CD14-positive monocyte (primary cell): ENCODE data around the gene CAPN9. TPM values are rescaled to one million over a fixed set of nuclear protein-coding genes. Genes with fewer than 3 reads are reported as not detected.

Source experiments
- DNase-seq, 3 donors: peaks; one replicate each; pipeline ENCODE4 v3.0.0-alpha.2; 2011 to 2022
- H2AFZ ChIP-seq: 2 replicates; pipeline ENCODE4 v1.6.0; 2012; ENCODE audit warnings: mild to moderate bottlenecking, low read depth, low read length, inconsistent platforms; ENCODE audit not compliant: insufficient read depth, poor library complexity, severe bottlenecking
- H3K27ac ChIP-seq, 2 donors: 1 replicate in 1 of 2; 2 replicates in 1 of 2; pipeline ENCODE4 v1.5.1; 2012 to 2013; ENCODE audit warnings: low read length in 2 of 2, control low read depth in 1 of 2, inconsistent platforms in 1 of 2, low read depth in 1 of 2, mild to moderate bottlenecking in 1 of 2
- H3K27me3 ChIP-seq, 2 donors: one replicate each; pipeline versions ENCODE4 v1.6.0 to v1.6.1; 2011 to 2013; ENCODE audit warnings: low read length in 2 of 2; ENCODE audit not compliant: control insufficient read depth in 2 of 2, insufficient read depth in 2 of 2
- H3K36me3 ChIP-seq, 2 donors: replicated peaks in 1 of 2; 1 replicate in 1 of 2; 2 replicates in 1 of 2; pipeline versions ENCODE4 v1.5.1 to v1.6.1; 2012 to 2013; ENCODE audit warnings: low read length in 2 of 2, control low read depth in 1 of 2, inconsistent platforms in 1 of 2, mild to moderate bottlenecking in 1 of 2; ENCODE audit not compliant: insufficient read depth in 2 of 2, control insufficient read depth in 1 of 2
- H3K4me1 ChIP-seq, 2 donors: 1 replicate in 1 of 2; 2 replicates in 1 of 2; pipeline versions ENCODE4 v1.5.1 to v1.6.1; 2012 to 2013; ENCODE audit warnings: low read length in 2 of 2, control low read depth in 1 of 2, inconsistent platforms in 1 of 2, mild to moderate bottlenecking in 1 of 2, moderate library complexity in 1 of 2; ENCODE audit not compliant: insufficient read depth in 2 of 2, control insufficient read depth in 1 of 2
- H3K4me2 ChIP-seq: replicated peaks from 2 replicates; pipeline ENCODE3; 2012; ENCODE audit warnings: low read length, moderate library complexity, mild to moderate bottlenecking; ENCODE audit not compliant: poor library complexity, severe bottlenecking; ENCODE audit errors: extremely low read depth
- H3K4me3 ChIP-seq, 3 experiments: fragments of 200-600 bp in 1 of 3; sonication (generic) in 1 of 3; replicated peaks in 1 of 3; 1 replicate in 2 of 3; 2 replicates in 1 of 3; pipeline ENCODE4 v1.5.1; 2011 to 2013; ENCODE audit warnings: low read length in 3 of 3, mild to moderate bottlenecking in 3 of 3, control low read depth in 2 of 3, low read depth in 2 of 3, inconsistent platforms in 1 of 3, moderate library complexity in 1 of 3
- H3K79me2 ChIP-seq: 2 replicates; pipeline ENCODE4 v1.6.0; 2012; ENCODE audit warnings: mild to moderate bottlenecking, control low read depth, inconsistent platforms, low read length, moderate library complexity; ENCODE audit not compliant: insufficient read depth
- H3K9ac ChIP-seq: 2 replicates; pipeline ENCODE4 v1.6.0; 2017; ENCODE audit warnings: low read length, mild to moderate bottlenecking; ENCODE audit not compliant: insufficient read depth, poor library complexity, severe bottlenecking
- H3K9me3 ChIP-seq, 2 donors: replicated peaks in 1 of 2; 1 replicate in 1 of 2; 2 replicates in 1 of 2; pipeline versions ENCODE4 v1.5.1 to v1.6.1; 2012 to 2013; ENCODE audit warnings: low read length in 2 of 2, control low read depth in 1 of 2; ENCODE audit not compliant: control insufficient read depth in 1 of 2, insufficient read depth in 1 of 2
- H4K20me1 ChIP-seq: 2 replicates; pipeline ENCODE4 v1.6.0; 2012; ENCODE audit warnings: mild to moderate bottlenecking, low read length, control low read depth, moderate library complexity; ENCODE audit not compliant: insufficient read depth
- H3K27ac Mint-ChIP-seq, 7 donors: one replicate each; pipeline ENCODE4 v1.8.0; 2020; ENCODE audit warnings: mild to moderate bottlenecking in 7 of 7, mixed read lengths in 7 of 7, moderate library complexity in 6 of 7, inconsistent platforms in 2 of 7
- H3K27me3 Mint-ChIP-seq, 3 donors: one replicate each; pipeline ENCODE4 v1.8.0; 2021 to 2022; ENCODE audit warnings: low read depth in 3 of 3, mild to moderate bottlenecking in 3 of 3, mixed read lengths in 3 of 3, moderate library complexity in 3 of 3, inconsistent platforms in 1 of 3
- H3K36me3 Mint-ChIP-seq, 2 donors: one replicate each; pipeline ENCODE4 v1.8.0; 2020; ENCODE audit warnings: mixed read lengths in 2 of 2, inconsistent platforms in 1 of 2, mild to moderate bottlenecking in 1 of 2
- H3K4me1 Mint-ChIP-seq: one replicate; pipeline ENCODE4 v1.8.0; 2020; ENCODE audit warnings: mild to moderate bottlenecking, mixed read lengths
- H3K4me3 Mint-ChIP-seq, 2 donors: one replicate each; pipeline ENCODE4 v1.8.0; 2020; ENCODE audit warnings: mild to moderate bottlenecking in 2 of 2, mixed read lengths in 2 of 2, moderate library complexity in 1 of 2
- H3K9me3 Mint-ChIP-seq, 7 donors: one replicate each; pipeline ENCODE4 v1.8.0; 2020 to 2022; ENCODE audit warnings: mixed read lengths in 7 of 7, mild to moderate bottlenecking in 6 of 7, moderate library complexity in 6 of 7, inconsistent platforms in 2 of 7
- CTCF ChIP-seq: fragments of 200-600 bp; IDR thresholded peaks from one replicate; pipeline ENCODE4 v1.8.0; 2022; ENCODE audit warnings: antibody characterized with exemption, mild to moderate bottlenecking
- WGBS: methylation state at CpG from one replicate; pipeline ENCODE4 v1.1.5; 2013; ENCODE audit warnings: missing lambda C conversion rate; ENCODE audit not compliant: insufficient coverage; 5-methylcytosine and 5-hydroxymethylcytosine counted together
- intact Hi-C, 2 donors: fragments of 100-400 bp; cut with micrococcal nuclease; formaldehyde crosslinking; loops; one replicate each; pipeline versions ENCODE4 v1.15.0 to v1.15.1; 2023
- polyA plus RNA-seq, 3 donors: library from polyadenylated mRNA; depleted of rRNA in 1 of 3; unstranded in 2 of 3; stranded (reverse) in 1 of 3; fragments of 300-500 nt in 2 of 3; fragments of >200 nt in 1 of 3; fragmentation: Illumina TruSeq in 2 of 3; gene quantifications; 1 replicate in 2 of 3; 2 replicates in 1 of 3; pipeline ENCODE4 v1.2.3, GENCODE V29; 2012 to 2021

CAPN9 gene
- polyA plus RNA-seq, 3 donors, result not detected

- no peak for DNase-seq
- Mint-ChIP-seq H3K9me3 (peaks cover 0 to 10% (median 7%) of the 10 kb centered on the region in 7 donors), H3K4me3 (no peak overlapping the region), H3K36me3 (no peaks in the 10 kb centered on the region), H3K27ac (peak overlapping the region in 1 of 7 donors; percentile 12), H3K4me1 (no peaks in the 10 kb centered on the region), H3K27me3 (peaks cover 4 to 9% (median 6%) of the 10 kb centered on the region in 3 donors)
- no peaks in the 10 kb centered on the region for H3K27me3 ChIP-seq
- H3K27ac ChIP-seq, result no peak overlapping the region
- H3K4me1 ChIP-seq, result no peaks in the 10 kb centered on the region
- TF ChIP-seq CTCF, result no peak
- no peak overlapping the region for H3K4me2 ChIP-seq
- no peaks in the 10 kb centered on the region for H3K79me2 ChIP-seq
- WGBS, result 54% methylated on average over 1 of the region's 1 CpG
- intact Hi-C loops, result no loop called here
- H3K9me3 ChIP-seq, result no peaks in the 10 kb centered on the region
- no peaks in the 10 kb centered on the region for H4K20me1 ChIP-seq
- H3K9ac ChIP-seq, result no peak overlapping the region
- no peak overlapping the region for H2AFZ ChIP-seq
- H3K36me3 ChIP-seq, result no peaks in the 10 kb centered on the region
- H3K4me3 ChIP-seq, result no peak overlapping the region
These were observed 84.6 kb downstream of the CAPN9 start for GRCh38 chr1:230831771-230832170.

- Mint-ChIP-seq H3K27me3 (peaks cover 5 to 9% (median 6%) of the 10 kb centered on the region in 3 donors), H3K4me1 (no peaks in the 10 kb centered on the region), H3K4me3 (no peak overlapping the region), H3K9me3 (peaks cover 0 to 10% (median 7%) of the 10 kb centered on the region in 7 donors), H3K36me3 (no peaks in the 10 kb centered on the region), H3K27ac (no peak overlapping the region)
- DNase-seq, result no peak
- H3K4me2 ChIP-seq, result no peak overlapping the region
- no peaks in the 10 kb centered on the region for H4K20me1 ChIP-seq
- TF ChIP-seq CTCF, result no peak
- no peak overlapping the region for H3K4me3 ChIP-seq
- 80% methylated on average over 1 of the region's 1 CpG for WGBS
- H3K36me3 ChIP-seq, result no peaks in the 10 kb centered on the region
- H3K79me2 ChIP-seq, result no peaks in the 10 kb centered on the region
- H2AFZ ChIP-seq, result no peak overlapping the region
- H3K9ac ChIP-seq, result no peak overlapping the region
- H3K27me3 ChIP-seq, result no peaks in the 10 kb centered on the region
- no peaks in the 10 kb centered on the region for H3K9me3 ChIP-seq
- H3K4me1 ChIP-seq, result no peaks in the 10 kb centered on the region
- intact Hi-C loops, result no loop called here
- H3K27ac ChIP-seq, result no peak overlapping the region
These were observed 85.3 kb downstream of the CAPN9 start for GRCh38 chr1:230832476-230832875.
